PFSK-1 (cell line): ENCODE results near the gene MAST2. TPM values are rescaled to one million over a fixed set of nuclear protein-coding genes. Genes with fewer than 3 reads are reported as not detected.

Source experiments
- FOXP2 ChIP-seq: optimal IDR thresholded peaks from 2 replicates; pipeline ENCODE3; 2011; ENCODE audit warnings: borderline replicate concordance, control low read depth, inconsistent platforms; ENCODE audit not compliant: insufficient read depth; ENCODE audit errors: extremely low read length, extremely low read depth
- POLR2AphosphoS5 ChIP-seq: IDR thresholded peaks from 2 replicates; pipeline ENCODE4 v1.6.1; 2012; ENCODE audit warnings: low read depth, mild to moderate bottlenecking, control low read depth, low read length, moderate library complexity
- SIN3A ChIP-seq: IDR thresholded peaks from 2 replicates; pipeline ENCODE4 v1.6.1; 2012; ENCODE audit warnings: mild to moderate bottlenecking, low read length, moderate library complexity, borderline replicate concordance; ENCODE audit not compliant: insufficient read depth
- TAF1 ChIP-seq: IDR thresholded peaks from 2 replicates; pipeline ENCODE4 v1.6.1; 2012; ENCODE audit warnings: low read length, control low read depth, borderline replicate concordance; ENCODE audit not compliant: insufficient read depth
- polyA plus RNA-seq: library from polyadenylated mRNA; unstranded; fragments of >200 nt; gene quantifications from one replicate; pipeline ENCODE4 v1.2.1, GENCODE V29; 2012; ENCODE audit warnings: low read depth, missing spikeins; ENCODE audit not compliant: insufficient read length
- TF ChIP-seq, protein P1 (sequence below), 2 experiments: IDR thresholded peaks; 2 replicates each; pipeline versions ENCODE4 v1.6.1 to v1.8.0; 2011 to 2012; ENCODE audit warnings: low read depth in 2 of 2, low read length in 2 of 2, control low read depth in 1 of 2, inconsistent platforms in 1 of 2, mild to moderate bottlenecking in 1 of 2, moderate library complexity in 1 of 2; ENCODE audit not compliant: insufficient read depth in 1 of 2

Gene MAST2
- polyA plus RNA-seq: 52.4 TPM

DNA sequence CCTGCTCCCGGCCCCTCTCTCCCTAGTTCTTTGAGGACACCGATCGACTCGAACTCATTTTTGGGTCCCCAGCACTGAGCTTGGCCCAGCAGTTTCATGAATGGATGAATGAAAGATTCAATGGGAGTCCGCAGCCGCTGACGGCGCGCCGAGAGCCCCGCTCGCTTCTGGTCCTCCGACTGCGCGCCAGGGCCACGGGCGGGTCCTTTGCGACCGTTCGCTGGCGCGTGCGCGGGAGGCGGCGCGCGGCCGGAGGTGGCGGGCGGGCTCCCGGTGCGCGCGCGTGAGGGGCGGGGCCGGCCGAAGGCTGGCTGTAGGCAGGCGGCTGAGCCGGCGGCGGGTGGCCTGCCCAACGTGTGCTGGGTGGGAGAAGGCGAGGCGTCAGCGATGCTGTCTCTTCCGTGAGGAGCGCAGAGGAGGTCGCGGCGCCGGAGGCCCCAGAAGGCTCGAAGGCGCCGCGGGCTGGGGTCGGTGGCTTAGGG lies at the start of gene MAST2:
TSS of gene MAST2 (plus strand) at position 314 of the 482 bp plus-strand sequence. CDS start 284 bp downstream, outside the sequence.
- TF ChIP-seq TAF1 (0 out of 2 replicates have a peak, but pooled peaks have one; percentile 63), SIN3A (no peak), FOXP2 (peak; percentile 48)

- TF ChIP-seq FOXP2: no peak
- no peak for TF ChIP-seq SIN3A
- TF ChIP-seq TAF1: no peak
- TF ChIP-seq, protein P1, sequence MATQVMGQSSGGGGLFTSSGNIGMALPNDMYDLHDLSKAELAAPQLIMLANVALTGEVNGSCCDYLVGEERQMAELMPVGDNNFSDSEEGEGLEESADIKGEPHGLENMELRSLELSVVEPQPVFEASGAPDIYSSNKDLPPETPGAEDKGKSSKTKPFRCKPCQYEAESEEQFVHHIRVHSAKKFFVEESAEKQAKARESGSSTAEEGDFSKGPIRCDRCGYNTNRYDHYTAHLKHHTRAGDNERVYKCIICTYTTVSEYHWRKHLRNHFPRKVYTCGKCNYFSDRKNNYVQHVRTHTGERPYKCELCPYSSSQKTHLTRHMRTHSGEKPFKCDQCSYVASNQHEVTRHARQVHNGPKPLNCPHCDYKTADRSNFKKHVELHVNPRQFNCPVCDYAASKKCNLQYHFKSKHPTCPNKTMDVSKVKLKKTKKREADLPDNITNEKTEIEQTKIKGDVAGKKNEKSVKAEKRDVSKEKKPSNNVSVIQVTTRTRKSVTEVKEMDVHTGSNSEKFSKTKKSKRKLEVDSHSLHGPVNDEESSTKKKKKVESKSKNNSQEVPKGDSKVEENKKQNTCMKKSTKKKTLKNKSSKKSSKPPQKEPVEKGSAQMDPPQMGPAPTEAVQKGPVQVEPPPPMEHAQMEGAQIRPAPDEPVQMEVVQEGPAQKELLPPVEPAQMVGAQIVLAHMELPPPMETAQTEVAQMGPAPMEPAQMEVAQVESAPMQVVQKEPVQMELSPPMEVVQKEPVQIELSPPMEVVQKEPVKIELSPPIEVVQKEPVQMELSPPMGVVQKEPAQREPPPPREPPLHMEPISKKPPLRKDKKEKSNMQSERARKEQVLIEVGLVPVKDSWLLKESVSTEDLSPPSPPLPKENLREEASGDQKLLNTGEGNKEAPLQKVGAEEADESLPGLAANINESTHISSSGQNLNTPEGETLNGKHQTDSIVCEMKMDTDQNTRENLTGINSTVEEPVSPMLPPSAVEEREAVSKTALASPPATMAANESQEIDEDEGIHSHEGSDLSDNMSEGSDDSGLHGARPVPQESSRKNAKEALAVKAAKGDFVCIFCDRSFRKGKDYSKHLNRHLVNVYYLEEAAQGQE (IDR thresholded peaks at IDR 0.05; ENCODE audit: insufficient read depth in 1 of 2, low read depth in 2 of 2, low read length in 2 of 2): no peak
- TF ChIP-seq POLR2AphosphoS5: no peak
Measured at GRCh38 chr1:45755697-45756096, 47.7 kb upstream of the MAST2 start.

DNA sequence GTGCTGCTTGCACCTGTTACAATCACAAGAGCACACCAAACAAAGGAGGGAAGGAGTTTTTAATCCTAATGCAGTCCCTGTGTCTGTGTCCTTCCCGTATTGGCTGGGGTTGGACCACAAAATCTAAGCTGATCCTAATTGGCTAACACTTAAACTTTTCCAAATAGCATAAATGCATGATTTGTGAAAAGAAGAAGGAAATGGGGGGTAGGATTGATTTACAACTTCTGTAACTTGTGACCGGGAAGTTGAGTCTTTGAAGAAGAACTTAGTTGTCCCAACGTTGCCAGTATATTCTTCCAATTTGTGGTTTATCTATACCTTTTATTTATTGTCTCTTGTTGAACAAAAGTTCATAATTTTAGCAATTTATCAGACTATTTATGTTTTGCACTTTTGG lies 41.1 kb upstream of the MAST2 start:
- TF ChIP-seq SIN3A (no peak), POLR2AphosphoS5 (no peak), FOXP2 (no peak), TAF1 (no peak)
- TF ChIP-seq, protein P1 (IDR thresholded peaks at IDR 0.05; ENCODE audit: insufficient read depth in 1 of 2, low read depth in 2 of 2, low read length in 2 of 2): no peak

DNA sequence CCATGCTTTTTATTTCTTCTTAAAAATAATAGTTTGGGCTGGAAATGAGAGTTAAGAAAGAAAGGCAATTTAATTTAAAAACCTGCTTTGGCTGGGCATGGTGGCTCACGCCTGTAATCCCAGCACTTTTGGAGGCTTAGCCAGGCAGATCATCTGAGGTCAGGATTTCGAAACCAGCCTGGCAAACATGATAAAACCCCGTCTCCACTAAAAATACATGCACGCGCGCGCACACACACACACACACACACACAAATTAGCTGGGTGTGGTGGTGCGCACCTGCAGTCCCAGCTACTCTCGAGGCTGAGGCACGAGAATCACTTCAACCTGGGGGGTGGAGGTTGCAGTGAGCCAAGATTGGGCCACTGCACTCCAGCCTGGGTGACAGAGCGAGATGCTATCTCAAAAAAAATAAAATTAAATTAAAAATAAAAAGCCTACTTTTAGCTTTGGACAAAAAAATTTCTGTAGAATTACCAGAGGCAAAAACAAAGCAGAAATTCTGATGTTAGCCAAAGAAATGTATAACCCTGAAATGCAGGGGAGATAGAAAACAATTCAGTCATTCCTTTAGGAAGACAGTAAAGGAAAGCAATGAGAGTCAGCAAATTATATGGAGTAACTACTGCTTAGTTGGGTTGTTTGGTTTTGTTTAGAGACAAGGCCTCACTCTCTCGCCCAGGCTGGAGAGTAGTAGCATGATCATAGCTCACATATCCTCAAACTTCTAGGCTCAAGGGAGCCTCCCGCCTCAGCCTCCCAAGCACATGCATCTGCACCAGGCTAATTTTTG lies 37.2 kb upstream of the MAST2 start:
- TF ChIP-seq SIN3A (no peak), POLR2AphosphoS5 (no peak), FOXP2 (no peak), TAF1 (no peak)
- TF ChIP-seq, protein P1 (IDR thresholded peaks at IDR 0.05; ENCODE audit: insufficient read depth in 1 of 2, low read depth in 2 of 2, low read length in 2 of 2): no peak

GRCh38 chr1:45767035-45767434 lies 36.4 kb upstream of the MAST2 start:
- no peak for TF ChIP-seq SIN3A
- no peak for TF ChIP-seq FOXP2
- TF ChIP-seq TAF1: no peak
- no peak for TF ChIP-seq POLR2AphosphoS5
- TF ChIP-seq, protein P1 (IDR thresholded peaks at IDR 0.05; ENCODE audit: insufficient read depth in 1 of 2, low read depth in 2 of 2, low read length in 2 of 2): no peak
